22Rv1 (cell line): ENCODE data around the gene TIMM10B.

Experiments used
- ZFX ChIP-seq: fragments of 450-650 bp; IDR thresholded peaks from 2 replicates; pipeline ENCODE4 v1.6.1; 2017; ENCODE audit warnings: antibody characterized with exemption, borderline replicate concordance
- TF ChIP-seq, protein P1 (sequence below): fragments of 450-650 bp; IDR thresholded peaks from 2 replicates; pipeline ENCODE4 v1.5.1; 2017; ENCODE audit warnings: mild to moderate bottlenecking

DNA sequence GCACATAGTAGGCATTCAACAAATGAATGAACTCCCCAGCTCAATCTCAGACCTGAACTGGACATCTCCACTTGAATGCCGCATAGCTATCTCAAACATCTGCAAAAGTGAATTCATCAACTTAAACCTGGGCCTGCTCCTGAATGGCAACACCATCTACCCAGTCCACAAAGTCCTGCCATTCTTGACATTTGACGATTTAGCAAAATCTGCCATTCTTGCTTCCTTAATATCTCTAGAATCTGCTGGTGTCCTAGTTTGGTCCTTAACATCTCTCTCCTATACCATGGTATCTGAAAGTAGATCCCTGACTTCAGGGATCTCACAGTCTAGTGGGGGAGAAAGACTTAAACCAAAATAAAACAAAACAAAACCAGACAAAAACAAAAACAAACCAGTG lies 28.1 kb upstream of the TIMM10B start:
- TF ChIP-seq, protein P1, sequence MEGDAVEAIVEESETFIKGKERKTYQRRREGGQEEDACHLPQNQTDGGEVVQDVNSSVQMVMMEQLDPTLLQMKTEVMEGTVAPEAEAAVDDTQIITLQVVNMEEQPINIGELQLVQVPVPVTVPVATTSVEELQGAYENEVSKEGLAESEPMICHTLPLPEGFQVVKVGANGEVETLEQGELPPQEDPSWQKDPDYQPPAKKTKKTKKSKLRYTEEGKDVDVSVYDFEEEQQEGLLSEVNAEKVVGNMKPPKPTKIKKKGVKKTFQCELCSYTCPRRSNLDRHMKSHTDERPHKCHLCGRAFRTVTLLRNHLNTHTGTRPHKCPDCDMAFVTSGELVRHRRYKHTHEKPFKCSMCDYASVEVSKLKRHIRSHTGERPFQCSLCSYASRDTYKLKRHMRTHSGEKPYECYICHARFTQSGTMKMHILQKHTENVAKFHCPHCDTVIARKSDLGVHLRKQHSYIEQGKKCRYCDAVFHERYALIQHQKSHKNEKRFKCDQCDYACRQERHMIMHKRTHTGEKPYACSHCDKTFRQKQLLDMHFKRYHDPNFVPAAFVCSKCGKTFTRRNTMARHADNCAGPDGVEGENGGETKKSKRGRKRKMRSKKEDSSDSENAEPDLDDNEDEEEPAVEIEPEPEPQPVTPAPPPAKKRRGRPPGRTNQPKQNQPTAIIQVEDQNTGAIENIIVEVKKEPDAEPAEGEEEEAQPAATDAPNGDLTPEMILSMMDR: no peak
- no peak for TF ChIP-seq ZFX
